Esophagus squamous epithelium (tissue), 5 donors: ENCODE data around the gene ASB9. TPM values are rescaled to one million over a fixed set of nuclear protein-coding genes. Genes with fewer than 3 reads are reported as not detected.
"Not testable (repeated sequence)": the region's sequence is repeated elsewhere in the genome, so short reads cannot be mapped to it uniquely, and the experiment has no call there.

Source experiments
- DNase-seq: peaks from one replicate; lab custom pipeline; 2025; lab: John Stamatoyannopoulos, UW
- H3K27ac ChIP-seq, 4 donors: fragments of 200-600 bp; sonication (generic); one replicate each; pipeline ENCODE4 v1.5.1; 2016 to 2019; ENCODE audit warnings: mild to moderate bottlenecking in 1 of 4
- H3K27me3 ChIP-seq, 4 donors: fragments of 200-600 bp; sonication (generic); 1 replicate in 3 of 4; 2 replicates in 1 of 4; pipeline versions ENCODE4 v1.5.1 to v1.6.0; 2017 to 2021; ENCODE audit warnings: antibody characterized with exemption in 1 of 4
- H3K36me3 ChIP-seq, 3 donors: fragments of 200-600 bp; sonication (generic); one replicate each; pipeline ENCODE4 v1.5.1; 2016 to 2019
- H3K4me1 ChIP-seq, 3 donors: fragments of 200-600 bp; sonication (generic); one replicate each; pipeline ENCODE4 v1.5.1; 2017 to 2019
- H3K4me3 ChIP-seq, 4 donors: fragments of 200-600 bp; sonication (generic); 1 replicate in 3 of 4; 2 replicates in 1 of 4; pipeline ENCODE4 v1.5.1; 2016 to 2019; ENCODE audit warnings: mild to moderate bottlenecking in 2 of 4, moderate library complexity in 1 of 4
- H3K9me3 ChIP-seq, 3 donors: fragments of 200-600 bp; sonication (generic); one replicate each; pipeline ENCODE4 v1.5.1; 2016 to 2019
- POLR2A ChIP-seq, 4 donors: fragments of 450-650 bp; IDR thresholded peaks; one replicate each; pipeline ENCODE4 v1.6.1; 2017; ENCODE audit warnings: antibody characterized with exemption in 4 of 4, mild to moderate bottlenecking in 4 of 4, moderate library complexity in 3 of 4
- WGBS, 2 donors: methylation state at CpG; one replicate each; pipeline ENCODE4 v1.1.5; 2018; 5-methylcytosine and 5-hydroxymethylcytosine counted together
- intact Hi-C: fragments of 100-400 bp; cut with DNase I; formaldehyde crosslinking; loops from one replicate; pipeline ENCODE4 v1.15.0; 2022
- total RNA-seq, 4 donors: library from RNA; depleted of rRNA; stranded (reverse); fragments of >200 nt; gene quantifications; one replicate each; pipeline ENCODE4 v1.1.0, GENCODE V29; 2016
- TF ChIP-seq, protein P1 (sequence below), 6 experiments: fragments of 450-650 bp in 4 of 6; fragments of 200-600 bp in 2 of 6; sonication (generic) in 2 of 6; IDR thresholded peaks; one replicate each; pipeline ENCODE4 v1.5.1; 2016 to 2019; ENCODE audit warnings: antibody characterized with exemption in 6 of 6, mild to moderate bottlenecking in 4 of 6, moderate library complexity in 4 of 6
- donor health status: DM: yes; HTN: yes; CAD: no.

Gene ASB9
- total RNA-seq, 4 donors from 2014 or later: 0.15 to 3.4 (median 1.3) TPM

DNA sequence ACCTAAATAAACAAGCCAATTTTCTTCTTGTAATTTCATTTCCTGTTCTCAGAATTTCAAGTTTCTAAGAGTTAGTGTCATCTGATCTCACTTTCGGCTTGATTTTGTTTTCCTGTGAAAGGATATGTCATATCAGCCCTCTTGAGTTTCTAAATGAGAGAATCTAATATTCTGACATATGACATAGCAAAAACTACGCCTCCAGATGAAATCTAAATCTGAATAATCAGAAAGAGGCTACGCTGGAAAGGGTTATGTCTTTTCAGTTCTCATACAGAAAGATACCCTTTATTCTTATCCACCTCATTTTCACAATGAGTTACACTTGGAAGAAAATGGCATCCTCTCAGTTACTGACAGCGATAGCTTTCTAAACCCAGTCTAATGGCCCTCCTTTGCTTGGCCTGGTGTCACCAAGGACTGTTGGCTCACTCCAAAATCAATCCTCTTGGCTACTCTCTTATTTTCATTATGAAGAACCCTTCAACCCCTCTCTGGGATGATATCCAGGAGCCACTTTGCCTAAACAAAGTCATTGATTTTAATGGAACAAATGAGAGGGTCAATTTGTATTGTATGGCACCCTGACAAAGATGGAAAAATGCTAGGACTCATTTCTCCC is 65.6 kb downstream of the ASB9 start:
- TF ChIP-seq, protein P1, sequence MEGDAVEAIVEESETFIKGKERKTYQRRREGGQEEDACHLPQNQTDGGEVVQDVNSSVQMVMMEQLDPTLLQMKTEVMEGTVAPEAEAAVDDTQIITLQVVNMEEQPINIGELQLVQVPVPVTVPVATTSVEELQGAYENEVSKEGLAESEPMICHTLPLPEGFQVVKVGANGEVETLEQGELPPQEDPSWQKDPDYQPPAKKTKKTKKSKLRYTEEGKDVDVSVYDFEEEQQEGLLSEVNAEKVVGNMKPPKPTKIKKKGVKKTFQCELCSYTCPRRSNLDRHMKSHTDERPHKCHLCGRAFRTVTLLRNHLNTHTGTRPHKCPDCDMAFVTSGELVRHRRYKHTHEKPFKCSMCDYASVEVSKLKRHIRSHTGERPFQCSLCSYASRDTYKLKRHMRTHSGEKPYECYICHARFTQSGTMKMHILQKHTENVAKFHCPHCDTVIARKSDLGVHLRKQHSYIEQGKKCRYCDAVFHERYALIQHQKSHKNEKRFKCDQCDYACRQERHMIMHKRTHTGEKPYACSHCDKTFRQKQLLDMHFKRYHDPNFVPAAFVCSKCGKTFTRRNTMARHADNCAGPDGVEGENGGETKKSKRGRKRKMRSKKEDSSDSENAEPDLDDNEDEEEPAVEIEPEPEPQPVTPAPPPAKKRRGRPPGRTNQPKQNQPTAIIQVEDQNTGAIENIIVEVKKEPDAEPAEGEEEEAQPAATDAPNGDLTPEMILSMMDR (IDR thresholded peaks at IDR 0.05): no peak
- TF ChIP-seq POLR2A (IDR thresholded peaks at IDR 0.05): no peak
- WGBS, 2 donors: 75 to 78% methylated on average over 4 of the region's 4 CpGs
- no peak overlapping the region for H3K27ac ChIP-seq
- no peaks in the 10 kb centered on the region for H3K27me3 ChIP-seq
- no peaks in the 10 kb centered on the region for H3K9me3 ChIP-seq
- DNase-seq: no peak
- no peaks in the 10 kb centered on the region for H3K4me1 ChIP-seq
- H3K36me3 ChIP-seq: no peaks in the 10 kb centered on the region
- no peak overlapping the region for H3K4me3 ChIP-seq
- intact Hi-C loops: no loop called here

DNA sequence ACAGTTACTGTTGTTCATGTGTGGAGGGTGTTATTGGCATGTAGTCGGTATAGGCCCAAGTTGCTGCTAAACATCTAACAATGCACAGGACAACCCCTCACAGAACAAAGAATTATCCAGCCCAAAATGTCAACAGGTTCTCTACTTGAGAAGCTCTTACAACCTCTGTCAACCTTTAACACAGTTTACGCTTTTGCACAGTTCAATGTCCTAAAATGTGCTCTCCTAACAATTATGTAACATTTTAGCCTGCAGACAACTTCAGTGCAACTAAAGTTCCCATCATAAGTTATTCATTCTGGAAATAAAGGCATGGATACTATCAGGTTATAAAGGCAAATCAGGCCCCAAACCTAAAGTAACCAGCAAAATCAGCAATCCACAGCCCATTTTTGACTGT is 66.2 kb downstream of the ASB9 start:
- TF ChIP-seq, protein P1 (IDR thresholded peaks at IDR 0.05): no peak
- TF ChIP-seq POLR2A (IDR thresholded peaks at IDR 0.05): no peak
- Histone ChIP-seq H3K4me1 (no peaks in the 10 kb centered on the region), H3K4me3 (no peak overlapping the region), H3K27me3 (no peaks in the 10 kb centered on the region), H3K36me3 (no peaks in the 10 kb centered on the region), H3K27ac (no peak overlapping the region), H3K9me3 (no peaks in the 10 kb centered on the region)
- intact Hi-C loops: no loop called here
- WGBS, 2 donors: 83 to 84% methylated on average over 2 of the region's 2 CpGs
- DNase-seq: no peak

DNA sequence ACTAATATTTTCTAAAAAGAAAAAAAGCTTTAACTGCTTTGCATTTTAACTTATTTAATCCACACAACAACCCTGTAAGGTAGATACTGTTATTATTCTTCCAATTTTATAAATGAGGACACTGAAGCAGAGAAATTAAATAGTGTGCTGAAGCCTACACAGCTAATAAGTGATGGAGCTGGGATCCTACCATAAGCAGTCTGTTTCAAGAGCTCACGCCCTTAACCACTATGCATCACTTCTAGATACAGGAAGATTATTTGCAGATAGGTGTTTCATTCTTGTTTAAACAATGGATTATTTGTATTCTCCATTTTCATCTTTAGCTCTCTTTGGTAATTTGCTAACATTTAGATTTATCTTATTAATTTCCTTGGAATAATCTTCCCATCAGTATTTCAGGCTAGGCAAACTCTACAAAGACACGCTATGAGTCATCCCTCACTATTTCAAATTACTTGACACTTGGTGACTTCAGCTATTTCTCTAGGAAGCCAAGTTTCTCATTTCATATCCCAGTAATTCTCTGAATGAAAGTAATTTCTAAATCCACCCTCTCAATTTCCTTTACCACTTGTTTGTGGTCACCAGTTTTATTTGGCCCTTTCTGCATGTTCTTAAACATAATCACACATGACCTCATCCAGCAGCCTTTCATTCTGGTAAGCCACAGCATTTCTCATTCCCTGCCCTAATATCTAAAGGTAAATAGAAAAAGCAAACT is 67.3 kb downstream of the ASB9 start:
- no peaks in the 10 kb centered on the region for H3K36me3 ChIP-seq
- no peaks in the 10 kb centered on the region for H3K4me1 ChIP-seq
- no peaks in the 10 kb centered on the region for H3K9me3 ChIP-seq
- H3K4me3 ChIP-seq: no peak overlapping the region
- TF ChIP-seq, protein P1 (IDR thresholded peaks at IDR 0.05): no peak
- no peak for TF ChIP-seq POLR2A (IDR thresholded peaks at IDR 0.05)
- intact Hi-C loops: no loop called here
- H3K27ac ChIP-seq: no peak overlapping the region
- 54 to 68% methylated on average over 2 of the region's 2 CpGs for WGBS, 2 donors
- H3K27me3 ChIP-seq: no peaks in the 10 kb centered on the region
- no peak for DNase-seq

DNA sequence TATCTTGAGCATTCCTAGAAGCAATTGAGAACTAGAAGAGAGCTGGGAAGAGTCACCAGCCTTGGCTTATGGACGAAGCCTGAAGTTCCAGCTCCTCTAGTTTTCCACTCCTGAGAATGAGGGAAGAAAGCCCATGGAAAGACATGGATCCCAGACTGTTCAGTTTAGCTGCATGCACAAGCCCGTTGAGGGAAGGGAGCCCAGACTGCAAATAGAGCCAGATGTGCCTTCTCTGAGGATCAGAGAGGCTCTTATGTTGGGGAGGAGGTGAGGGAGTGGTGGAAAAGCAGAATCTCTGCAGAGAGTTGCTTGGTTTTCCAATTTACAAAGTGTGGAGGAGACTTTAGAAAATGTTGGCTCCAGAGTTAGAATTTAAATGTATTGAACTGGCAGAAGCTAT is 69.0 kb downstream of the ASB9 start:
- Histone ChIP-seq H3K27ac (no peak overlapping the region), H3K27me3 (no peaks in the 10 kb centered on the region), H3K4me1 (no peaks in the 10 kb centered on the region), H3K4me3 (no peak overlapping the region), H3K9me3 (no peaks in the 10 kb centered on the region), H3K36me3 (no peaks in the 10 kb centered on the region)
- intact Hi-C loops: no loop called here
- no peak for TF ChIP-seq POLR2A (IDR thresholded peaks at IDR 0.05)
- TF ChIP-seq, protein P1 (IDR thresholded peaks at IDR 0.05): no peak
- DNase-seq: no peak
- 67 to 73% methylated on average over 1 to 2 of the region's 2 CpGs for WGBS, 2 donors

DNA sequence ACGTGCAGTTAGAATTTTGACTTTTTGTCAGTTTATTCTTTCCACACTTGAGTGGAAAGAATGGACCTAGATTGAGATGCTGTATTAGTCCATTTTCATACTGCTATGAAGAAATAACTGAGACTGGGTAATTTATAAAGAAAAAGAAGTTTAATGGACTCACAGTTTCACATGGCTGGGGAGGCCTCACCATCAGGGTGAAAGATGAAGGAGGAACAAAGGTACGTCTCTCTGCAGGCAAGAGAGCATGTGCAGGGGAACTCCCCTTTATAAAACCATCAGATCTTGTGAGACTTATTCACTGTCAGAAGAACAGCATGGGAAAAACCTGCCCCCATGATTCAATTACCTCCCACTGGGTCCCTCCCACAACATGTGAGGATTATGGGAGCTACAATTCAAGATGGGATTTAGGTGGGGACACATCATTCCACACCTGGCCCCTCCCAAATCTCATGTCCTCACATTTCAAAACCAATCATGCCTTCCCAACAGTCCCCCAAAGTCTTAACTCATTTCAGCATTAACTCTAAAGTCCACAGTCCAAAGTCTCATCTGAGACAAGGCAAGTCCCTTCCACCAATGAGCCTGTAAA is 71.2 kb downstream of the ASB9 start:
- 67 to 68% methylated on average over 1 to 2 of the region's 2 CpGs for WGBS, 2 donors
- H3K4me1 ChIP-seq, H3K9me3 ChIP-seq, H3K36me3 ChIP-seq, H3K4me3 ChIP-seq, DNase-seq, intact Hi-C loops, H3K27ac ChIP-seq, H3K27me3 ChIP-seq: not testable (repeated sequence)
